ENCODE data around the gene GASK1A. TPM values are rescaled to one million over a fixed set of nuclear protein-coding genes. Genes with fewer than 3 reads are reported as not detected.
"Not testable (repeated sequence)": the region's sequence is repeated elsewhere in the genome, so short reads cannot be mapped to it uniquely, and the experiment has no call there.

Gene GASK1A
- total RNA-seq, 1 experiment from 2014 or later = 1.4 TPM

DNA sequence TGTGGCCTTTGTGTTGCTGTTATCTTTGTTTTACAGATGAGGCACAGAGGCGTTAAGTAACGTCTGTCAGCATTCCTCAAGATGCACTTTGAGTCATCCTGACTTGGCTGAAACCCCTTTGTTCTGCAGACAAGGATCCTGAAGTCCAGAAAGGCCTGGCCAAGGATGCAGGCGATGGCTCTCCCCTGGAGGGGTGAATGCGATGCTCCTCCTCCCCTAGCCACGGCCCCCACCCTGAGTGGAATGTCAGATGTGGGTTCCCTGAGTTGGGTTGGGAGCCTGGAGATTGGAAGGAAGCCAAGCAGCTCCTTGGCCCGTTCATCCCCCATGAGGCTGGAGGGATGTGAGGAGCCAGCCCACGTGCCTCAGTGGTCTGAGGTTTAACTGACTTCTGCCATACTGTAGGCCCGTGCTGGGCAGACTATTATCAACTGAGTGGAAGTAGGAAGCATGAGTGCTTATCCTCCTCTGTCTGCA, 83.5 kb downstream of the GASK1A start:
- ChIA-PET CTCF (no interaction called here), POLR2A (ENCODE audit: low non-redundant PET) (no interaction called here)
- Histone ChIP-seq H3K27me3 (replicated peaks; ENCODE audit: insufficient read depth, low read depth, low read length, poor library complexity) (no peaks in the 10 kb centered on the region), H3K27ac (ENCODE audit: low read depth, low read length, poor library complexity, severe bottlenecking) (no peak overlapping the region), H3K4me1 (ENCODE audit: insufficient read depth, low read length, poor library complexity, severe bottlenecking) (no peaks in the 10 kb centered on the region), H3K4me3 (ENCODE audit: low read depth, low read length, poor library complexity, severe bottlenecking) (no peak overlapping the region), H3K9me3 (ENCODE audit: low read depth, low read length, poor library complexity, severe bottlenecking) (no peaks in the 10 kb centered on the region), H3K36me3 (ENCODE audit: insufficient read depth, low read length, poor library complexity, severe bottlenecking) (no peaks in the 10 kb centered on the region)
- no peak for DNase-seq (ENCODE audit: low spot score)
- no TSS peak for BruUV-seq (replicated peaks)
- intact Hi-C loops (cut with micrococcal nuclease; ENCODE audit: unreplicated experiment) = no loop called here
- no peak for TF ChIP-seq CTCF (conservative IDR thresholded peaks at IDR 0.05; ENCODE audit: low read depth, low read length)
- no peak for TF ChIP-seq EZH2 (IDR thresholded peaks at IDR 0.05; ENCODE audit: borderline replicate concordance, low read depth, low read length, poor library complexity, severe bottlenecking)

- intact Hi-C loops (cut with micrococcal nuclease; ENCODE audit: unreplicated experiment) = no loop called here
- DNase-seq (ENCODE audit: low spot score) = no peak
- Histone ChIP-seq H3K36me3 (ENCODE audit: insufficient read depth, low read length, poor library complexity, severe bottlenecking) (no peaks in the 10 kb centered on the region), H3K4me3 (ENCODE audit: low read depth, low read length, poor library complexity, severe bottlenecking) (no peak overlapping the region), H3K27ac (ENCODE audit: low read depth, low read length, poor library complexity, severe bottlenecking) (no peak overlapping the region), H3K9me3 (ENCODE audit: low read depth, low read length, poor library complexity, severe bottlenecking) (no peaks in the 10 kb centered on the region), H3K27me3 (replicated peaks; ENCODE audit: insufficient read depth, low read depth, low read length, poor library complexity) (no peaks in the 10 kb centered on the region), H3K4me1 (ENCODE audit: insufficient read depth, low read length, poor library complexity, severe bottlenecking) (no peaks in the 10 kb centered on the region)
- POLR2A ChIA-PET (ENCODE audit: low non-redundant PET) = no interaction called here
- CTCF ChIA-PET = no interaction called here
- BruUV-seq (replicated peaks) = no TSS peak
- TF ChIP-seq CTCF (conservative IDR thresholded peaks at IDR 0.05; ENCODE audit: low read depth, low read length) (no peak), EZH2 (IDR thresholded peaks at IDR 0.05; ENCODE audit: borderline replicate concordance, low read depth, low read length, poor library complexity, severe bottlenecking) (no peak)
Measured at GRCh38 chr3:43063114-43063513, 84.0 kb downstream of the GASK1A start.

DNA sequence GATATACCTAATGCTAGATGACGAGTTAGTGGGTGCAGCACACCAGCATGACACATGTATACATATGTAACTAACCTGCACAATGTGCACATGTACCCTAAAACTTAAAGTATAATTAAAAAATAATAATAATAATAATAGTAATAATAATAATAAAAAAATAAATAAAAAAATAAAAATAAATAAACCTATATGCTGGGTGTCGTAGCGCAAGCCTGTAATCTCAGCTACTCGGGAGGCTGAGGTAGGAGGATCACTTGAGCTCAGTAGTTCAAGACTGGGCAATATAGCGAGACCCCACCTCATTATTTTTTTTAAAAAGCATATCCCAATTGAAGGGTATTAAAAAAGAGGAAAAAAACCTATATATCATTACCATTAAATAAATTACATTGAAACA, 91.6 kb downstream of the GASK1A start:
- CTCF ChIA-PET; H3K4me1 ChIP-seq (ENCODE audit: insufficient read depth, low read length, poor library complexity, severe bottlenecking); intact Hi-C loops (cut with micrococcal nuclease; ENCODE audit: unreplicated experiment); H3K27me3 ChIP-seq (replicated peaks; ENCODE audit: insufficient read depth, low read depth, low read length, poor library complexity); H3K4me3 ChIP-seq (ENCODE audit: low read depth, low read length, poor library complexity, severe bottlenecking); H3K9me3 ChIP-seq (ENCODE audit: low read depth, low read length, poor library complexity, severe bottlenecking); DNase-seq (ENCODE audit: low spot score); POLR2A ChIA-PET (ENCODE audit: low non-redundant PET); H3K27ac ChIP-seq (ENCODE audit: low read depth, low read length, poor library complexity, severe bottlenecking); H3K36me3 ChIP-seq (ENCODE audit: insufficient read depth, low read length, poor library complexity, severe bottlenecking); BruUV-seq (replicated peaks): not testable (repeated sequence)

DNA sequence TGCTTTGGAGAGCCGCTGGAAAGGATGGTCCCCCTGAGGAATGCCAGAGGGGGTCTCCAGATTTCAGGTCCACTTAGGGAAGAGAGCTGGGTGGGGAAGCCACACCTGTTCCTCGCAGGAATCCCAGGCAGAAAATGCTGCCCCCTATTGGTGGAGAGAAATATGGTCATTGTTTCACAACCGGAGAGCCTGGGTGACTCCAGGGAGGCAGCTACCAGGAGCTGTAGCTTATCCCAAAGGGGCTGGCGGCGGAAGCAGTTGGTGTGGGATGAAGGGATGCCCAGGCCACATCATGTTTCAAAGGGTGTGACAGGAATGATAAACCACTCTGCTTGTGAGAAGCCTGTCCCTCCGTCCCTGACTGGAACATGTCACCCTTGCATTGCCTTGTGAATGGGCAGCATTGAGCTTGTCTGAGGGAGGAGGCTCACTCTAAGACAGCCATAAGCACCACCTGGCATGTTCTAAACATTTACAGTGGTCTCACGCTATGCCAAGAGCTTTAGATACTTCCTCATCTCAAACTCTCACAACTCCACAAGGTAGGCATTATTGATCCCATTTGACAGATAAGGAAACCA, 92.3 kb downstream of the GASK1A start:
- ChIA-PET CTCF (no interaction called here), POLR2A (ENCODE audit: low non-redundant PET) (no interaction called here)
- no peak overlapping the region for H3K4me3 ChIP-seq (ENCODE audit: low read depth, low read length, poor library complexity, severe bottlenecking)
- no peaks in the 10 kb centered on the region for H3K4me1 ChIP-seq (ENCODE audit: insufficient read depth, low read length, poor library complexity, severe bottlenecking)
- H3K9me3 ChIP-seq (ENCODE audit: low read depth, low read length, poor library complexity, severe bottlenecking) = no peaks in the 10 kb centered on the region
- no TSS peak for BruUV-seq (replicated peaks)
- DNase-seq (ENCODE audit: low spot score) = peak; percentile 2
- H3K27ac ChIP-seq (ENCODE audit: low read depth, low read length, poor library complexity, severe bottlenecking) = no peak overlapping the region
- H3K27me3 ChIP-seq (replicated peaks; ENCODE audit: insufficient read depth, low read depth, low read length, poor library complexity) = no peaks in the 10 kb centered on the region
- intact Hi-C loops (cut with micrococcal nuclease; ENCODE audit: unreplicated experiment) = no loop called here
- no peaks in the 10 kb centered on the region for H3K36me3 ChIP-seq (ENCODE audit: insufficient read depth, low read length, poor library complexity, severe bottlenecking)
- TF ChIP-seq EZH2 (IDR thresholded peaks at IDR 0.05; ENCODE audit: borderline replicate concordance, low read depth, low read length, poor library complexity, severe bottlenecking) (no peak), CTCF (conservative IDR thresholded peaks at IDR 0.05; ENCODE audit: low read depth, low read length) (peak; percentile 44)

Measured in A673 (cell line).